Measurements from ENCODE around the gene ABCC3.

The ABCC3 gene

DNA sequence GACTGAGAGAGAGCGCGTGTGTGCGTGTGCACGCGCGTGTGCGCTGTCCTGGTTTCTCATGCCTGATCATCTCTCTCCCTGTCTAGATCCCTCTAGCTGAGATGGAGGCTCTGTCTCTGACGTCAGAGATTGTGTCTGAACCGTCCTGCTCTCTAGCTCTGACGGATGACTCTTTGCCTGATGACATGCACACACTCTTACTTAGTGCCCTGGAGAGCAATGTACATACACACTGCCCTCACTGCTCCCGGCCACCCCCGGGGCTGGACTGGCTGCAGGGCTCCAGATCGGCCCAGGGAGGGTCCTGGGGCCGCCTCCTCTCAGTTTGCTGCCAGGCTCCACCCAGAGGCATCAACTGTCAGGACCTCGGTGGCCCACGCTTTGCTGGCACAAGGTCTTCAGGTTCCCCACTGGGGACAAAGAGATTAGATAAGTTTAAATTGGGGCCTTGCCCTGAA lies 13.1 kb upstream of the ABCC3 start:
- peak; percentile 18 for DNase-seq (ENCODE audit: low read depth)

DNA sequence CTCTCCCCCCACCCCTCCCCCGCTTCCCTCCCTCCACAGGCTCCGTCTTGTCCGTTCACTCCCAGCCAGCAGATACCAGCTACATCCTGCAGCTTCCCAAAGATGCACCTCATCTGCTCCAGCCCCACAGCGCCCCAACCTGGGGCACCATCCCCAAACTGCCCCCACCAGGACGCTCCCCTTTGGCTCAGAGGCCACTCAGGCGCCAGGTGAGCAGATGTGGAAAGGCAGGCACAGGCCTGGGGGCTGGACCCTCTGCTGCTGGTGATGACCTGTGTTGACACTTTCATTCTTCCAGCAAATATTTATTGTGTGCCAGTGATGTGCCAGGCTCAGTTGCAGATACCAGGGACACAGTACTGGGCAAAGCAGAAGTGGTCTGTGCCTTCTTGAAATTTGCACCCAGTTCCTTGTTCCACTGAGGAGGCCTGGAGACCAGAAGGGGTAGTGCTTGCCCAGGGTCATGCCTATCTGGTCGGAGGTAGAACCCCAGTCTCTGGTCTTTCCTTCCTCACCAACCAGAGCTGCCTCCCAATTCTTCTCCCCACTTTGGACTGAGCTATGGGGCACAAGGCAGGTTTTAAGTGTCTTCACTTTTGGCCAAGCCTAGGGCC lies 10.3 kb upstream of the ABCC3 start:
- no peak for DNase-seq (ENCODE audit: low read depth)
- no peak overlapping the region for H3K4me3 ChIP-seq (ENCODE audit: low read depth, low read length)
- TF ChIP-seq, protein P1, sequence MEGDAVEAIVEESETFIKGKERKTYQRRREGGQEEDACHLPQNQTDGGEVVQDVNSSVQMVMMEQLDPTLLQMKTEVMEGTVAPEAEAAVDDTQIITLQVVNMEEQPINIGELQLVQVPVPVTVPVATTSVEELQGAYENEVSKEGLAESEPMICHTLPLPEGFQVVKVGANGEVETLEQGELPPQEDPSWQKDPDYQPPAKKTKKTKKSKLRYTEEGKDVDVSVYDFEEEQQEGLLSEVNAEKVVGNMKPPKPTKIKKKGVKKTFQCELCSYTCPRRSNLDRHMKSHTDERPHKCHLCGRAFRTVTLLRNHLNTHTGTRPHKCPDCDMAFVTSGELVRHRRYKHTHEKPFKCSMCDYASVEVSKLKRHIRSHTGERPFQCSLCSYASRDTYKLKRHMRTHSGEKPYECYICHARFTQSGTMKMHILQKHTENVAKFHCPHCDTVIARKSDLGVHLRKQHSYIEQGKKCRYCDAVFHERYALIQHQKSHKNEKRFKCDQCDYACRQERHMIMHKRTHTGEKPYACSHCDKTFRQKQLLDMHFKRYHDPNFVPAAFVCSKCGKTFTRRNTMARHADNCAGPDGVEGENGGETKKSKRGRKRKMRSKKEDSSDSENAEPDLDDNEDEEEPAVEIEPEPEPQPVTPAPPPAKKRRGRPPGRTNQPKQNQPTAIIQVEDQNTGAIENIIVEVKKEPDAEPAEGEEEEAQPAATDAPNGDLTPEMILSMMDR (conservative IDR thresholded peaks at IDR 0.05; ENCODE audit: low read depth, low read length), result no peak

More for the DNA sequence above, 13.1 kb upstream of the ABCC3 start:
- no peak overlapping the region for H3K4me3 ChIP-seq (ENCODE audit: low read depth, low read length)
- TF ChIP-seq, protein P1 (conservative IDR thresholded peaks at IDR 0.05; ENCODE audit: low read depth, low read length), result no peak

DNA sequence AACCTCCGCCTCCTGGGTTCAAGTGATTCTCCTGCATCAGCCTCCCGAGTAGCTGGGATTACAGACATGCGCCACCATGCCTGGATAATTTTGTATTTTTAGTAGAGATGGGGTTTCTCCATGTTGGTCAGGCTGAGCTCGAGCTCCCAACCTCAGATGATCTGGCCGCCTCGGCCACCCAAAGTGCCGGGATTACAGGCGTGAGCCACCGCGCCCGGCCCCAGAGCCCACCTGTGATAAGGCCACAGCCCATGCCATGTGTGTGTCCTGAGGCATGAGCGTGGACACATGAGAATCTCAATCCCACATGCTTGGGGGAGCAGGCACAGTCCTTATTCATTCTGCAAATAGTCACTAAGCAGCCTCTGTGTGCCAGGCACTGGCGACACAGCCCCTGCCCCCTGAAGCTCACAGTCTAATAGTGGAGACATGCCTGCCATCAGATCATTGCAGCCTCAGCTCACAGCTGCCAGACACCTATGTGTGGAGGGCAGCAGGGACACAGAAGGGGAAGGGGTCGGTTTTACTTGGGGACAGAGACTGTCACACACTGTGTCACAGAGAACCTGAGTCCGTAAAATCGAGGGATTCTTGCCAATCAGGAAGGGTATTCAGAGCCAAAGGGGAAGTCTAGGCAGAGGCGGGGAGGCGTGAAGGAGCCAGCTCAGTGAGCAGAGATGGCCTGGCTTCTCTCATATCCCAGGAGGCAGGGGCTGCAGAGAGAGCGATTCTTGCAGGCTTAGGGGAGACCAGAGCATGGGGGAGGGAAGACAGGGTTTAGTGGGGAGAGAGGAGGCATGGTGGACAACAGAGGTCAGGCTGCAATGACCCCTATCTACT lies 9.4 kb upstream of the ABCC3 start:
- TF ChIP-seq, protein P1 (conservative IDR thresholded peaks at IDR 0.05; ENCODE audit: low read depth, low read length), result no peak
- H3K4me3 ChIP-seq (ENCODE audit: low read depth, low read length), result no peak overlapping the region
- DNase-seq (ENCODE audit: low read depth), result no peak

DNA sequence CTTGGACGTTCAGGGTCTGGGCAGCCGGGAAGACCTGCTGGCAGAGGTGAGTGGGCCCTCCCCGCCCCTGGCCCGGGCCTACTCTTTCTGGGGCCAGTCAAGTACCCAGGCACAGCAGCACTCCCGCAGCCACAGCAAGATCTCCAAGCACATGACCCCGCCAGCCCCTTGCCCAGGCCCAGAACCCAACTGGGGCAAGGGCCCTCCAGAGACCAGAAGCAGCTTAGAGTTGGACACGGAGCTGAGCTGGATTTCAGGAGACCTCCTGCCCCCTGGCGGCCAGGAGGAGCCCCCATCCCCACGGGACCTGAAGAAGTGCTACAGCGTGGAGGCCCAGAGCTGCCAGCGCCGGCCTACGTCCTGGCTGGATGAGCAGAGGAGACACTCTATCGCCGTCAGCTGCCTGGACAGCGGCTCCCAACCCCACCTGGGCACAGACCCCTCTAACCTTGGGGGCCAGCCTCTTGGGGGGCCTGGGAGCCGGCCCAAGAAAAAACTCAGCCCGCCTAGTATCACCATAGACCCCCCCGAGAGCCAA lies 8.6 kb upstream of the ABCC3 start:
- peak; percentile 83 for DNase-seq (ENCODE audit: low read depth)
- TF ChIP-seq, protein P1 (conservative IDR thresholded peaks at IDR 0.05; ENCODE audit: low read depth, low read length), result peak; percentile 80
- no peak overlapping the region for H3K4me3 ChIP-seq (ENCODE audit: low read depth, low read length)

DNA sequence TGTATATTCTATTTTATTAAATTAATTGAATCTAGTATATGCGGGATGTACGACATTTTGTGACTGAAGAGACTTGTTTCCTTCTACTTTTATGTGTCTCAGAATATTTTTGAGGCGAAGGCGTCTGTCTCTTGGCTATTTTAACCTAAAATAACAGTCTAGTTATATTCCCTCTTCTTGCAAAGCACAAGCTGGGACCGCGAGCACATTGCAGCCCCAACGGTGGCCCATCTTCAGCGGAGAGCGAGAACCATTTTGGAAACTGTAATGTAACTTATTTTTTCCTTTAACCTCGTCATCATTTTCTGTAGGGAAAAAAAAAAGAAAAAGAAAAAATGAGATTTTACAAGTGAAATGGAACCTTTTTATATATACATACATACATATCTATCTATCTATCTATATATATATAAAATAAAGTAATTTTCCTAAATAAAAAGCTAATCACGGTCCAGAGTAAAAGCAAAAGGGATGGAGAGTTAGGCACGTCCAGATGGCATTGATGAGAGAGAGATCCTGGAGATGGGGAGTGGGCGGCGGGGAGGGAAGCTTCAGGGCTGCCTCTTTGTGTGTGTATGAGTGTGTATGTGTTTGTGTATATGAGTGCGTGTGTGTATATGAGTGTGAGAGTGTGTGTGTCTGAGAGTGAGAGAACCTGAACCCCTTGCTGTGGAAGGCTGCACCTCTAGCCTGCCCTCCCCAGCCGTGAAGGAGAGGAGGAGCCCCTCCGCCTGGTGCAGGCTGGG lies 7.5 kb upstream of the ABCC3 start:
- no peak for DNase-seq (ENCODE audit: low read depth)
- TF ChIP-seq, protein P1 (conservative IDR thresholded peaks at IDR 0.05; ENCODE audit: low read depth, low read length), result no peak
- no peak overlapping the region for H3K4me3 ChIP-seq (ENCODE audit: low read depth, low read length)

DNA sequence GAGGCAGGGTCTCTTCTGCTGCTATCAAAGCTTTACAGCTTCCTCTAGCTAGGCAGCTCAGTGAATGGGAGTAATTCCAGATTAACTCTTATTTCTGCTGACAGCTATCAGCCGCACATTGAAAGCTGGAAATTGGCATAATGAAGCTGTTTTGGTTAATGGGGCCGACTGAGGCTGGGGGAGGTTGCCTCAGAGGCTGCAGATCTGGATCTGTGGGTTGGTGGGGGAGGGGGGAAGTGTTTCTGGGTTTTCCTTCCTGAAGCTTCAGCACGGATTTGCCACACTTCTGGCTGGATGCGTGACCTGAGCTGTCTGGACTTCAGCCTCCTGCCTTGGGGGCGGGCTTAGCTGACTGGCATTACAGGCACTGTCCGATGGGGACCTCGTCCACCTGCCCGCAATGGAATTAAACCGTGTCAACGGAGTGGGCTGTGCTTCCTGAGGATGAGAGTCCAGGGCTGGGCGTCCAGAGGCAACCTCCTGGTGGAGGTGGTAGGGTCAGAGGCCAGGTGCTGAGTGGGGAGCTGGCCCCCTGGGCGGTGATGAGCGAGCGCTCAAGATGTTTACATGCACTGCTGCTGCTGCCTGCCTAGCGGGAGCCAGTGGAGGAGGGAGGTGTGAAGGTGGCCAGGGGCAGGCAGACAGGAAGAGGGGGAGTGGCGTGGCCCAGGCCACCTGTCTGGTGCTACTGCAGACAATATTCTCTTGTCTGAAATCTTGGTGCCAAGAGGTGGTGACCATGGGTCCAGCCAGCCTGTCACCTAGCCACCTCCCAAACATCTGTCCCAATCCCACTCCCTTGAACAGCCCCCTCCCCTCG lies 6.7 kb upstream of the ABCC3 start:
- DNase-seq (ENCODE audit: low read depth), result no peak
- H3K4me3 ChIP-seq (ENCODE audit: low read depth, low read length), result no peak overlapping the region
- TF ChIP-seq, protein P1 (conservative IDR thresholded peaks at IDR 0.05; ENCODE audit: low read depth, low read length), result no peak

All from choroid plexus epithelial cell (primary cell).